Ureter (tissue), 1 donor: ENCODE results near the gene ZNF544. TPM values are rescaled to one million over a fixed set of nuclear protein-coding genes. Genes with fewer than 3 reads are reported as not detected.
"Not testable (repeated sequence)": the region's sequence is repeated elsewhere in the genome, so short reads cannot be mapped to it uniquely, and the experiment has no call there.

Experiments used
- DNase-seq: peaks from one replicate; pipeline ENCODE4 v3.0.0-alpha.2; 2020; ENCODE audit warnings: low spot score
- total RNA-seq: library from RNA; stranded (reverse); gene quantifications from one replicate; pipeline ENCODE4 v1.2.4, GENCODE V29; 2023
- donor health status: DM: yes; HTN: yes; CAD: no.

The ZNF544 gene
- total RNA-seq, 1 donor from 2014 or later: 46.4 TPM

DNA sequence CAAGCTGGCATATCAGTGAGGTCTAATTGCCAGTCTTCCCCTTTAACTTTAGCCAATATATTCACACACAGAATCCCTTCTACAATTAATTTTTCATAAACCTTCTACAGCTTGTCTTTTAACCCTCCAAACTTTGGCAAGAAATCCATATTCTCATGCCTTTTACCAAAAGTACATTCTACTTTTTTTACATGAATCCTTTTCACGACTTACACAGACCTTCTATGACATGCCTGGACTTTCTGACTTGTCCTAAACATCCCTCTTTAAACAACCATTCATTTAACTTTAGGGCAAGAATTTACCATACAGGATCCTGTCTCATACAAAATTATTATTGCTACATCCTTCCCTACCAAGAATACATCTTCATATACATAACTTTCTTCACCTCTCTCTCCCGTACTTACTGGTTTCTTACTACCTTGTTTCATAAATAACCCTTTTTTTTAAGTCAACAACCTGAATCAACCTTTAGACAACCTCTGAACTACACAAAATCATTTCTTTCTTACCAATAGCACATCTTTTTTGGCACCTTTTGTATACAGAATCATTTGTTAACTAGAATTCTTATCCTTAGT, 23.5 kb downstream of the ZNF544 start:
- DNase-seq: no peak

- not testable (repeated sequence) for DNase-seq
These were observed 29.5 kb downstream of the ZNF544 start for GRCh38 chr19:58258259-58258658.

- DNase-seq: no peak
These were observed 32.9 kb downstream of the ZNF544 start for GRCh38 chr19:58261600-58261967.

GRCh38 chr19:58261968-58262921, 33.5 kb downstream of the ZNF544 start:
- DNase-seq: no peak

- DNase-seq: no peak
These were observed 34.2 kb downstream of the ZNF544 start for GRCh38 chr19:58262922-58263296.

- no peak for DNase-seq
These were observed 36.4 kb downstream of the ZNF544 start for GRCh38 chr19:58265100-58265499.

- DNase-seq: no peak
These were observed 39.6 kb downstream of the ZNF544 start for GRCh38 chr19:58268344-58268743.

GRCh38 chr19:58274771-58275201, 46.1 kb downstream of the ZNF544 start:
- DNase-seq: no peak

DNA sequence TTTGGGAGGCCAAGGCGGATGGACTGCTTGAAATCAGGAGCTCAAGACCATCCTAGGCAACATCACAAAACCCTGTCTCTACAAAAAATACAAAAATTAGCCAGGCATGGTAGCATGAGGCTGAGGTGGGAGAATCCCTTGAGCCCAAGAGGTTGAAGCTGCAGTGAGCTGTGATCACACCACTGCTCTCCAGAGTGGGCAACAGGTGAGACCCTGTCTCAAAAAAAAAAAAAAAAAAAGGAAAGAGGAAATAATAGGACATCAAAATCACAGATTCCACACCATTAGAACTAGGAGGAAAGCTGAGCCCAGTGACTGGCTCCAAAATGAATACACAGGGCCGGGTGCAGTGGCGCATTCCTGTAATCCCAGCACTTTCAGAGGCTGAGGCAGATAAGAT, 46.9 kb downstream of the ZNF544 start:
- DNase-seq: no peak

GRCh38 chr19:58277197-58277596, 48.5 kb downstream of the ZNF544 start:
- DNase-seq: no peak

DNA sequence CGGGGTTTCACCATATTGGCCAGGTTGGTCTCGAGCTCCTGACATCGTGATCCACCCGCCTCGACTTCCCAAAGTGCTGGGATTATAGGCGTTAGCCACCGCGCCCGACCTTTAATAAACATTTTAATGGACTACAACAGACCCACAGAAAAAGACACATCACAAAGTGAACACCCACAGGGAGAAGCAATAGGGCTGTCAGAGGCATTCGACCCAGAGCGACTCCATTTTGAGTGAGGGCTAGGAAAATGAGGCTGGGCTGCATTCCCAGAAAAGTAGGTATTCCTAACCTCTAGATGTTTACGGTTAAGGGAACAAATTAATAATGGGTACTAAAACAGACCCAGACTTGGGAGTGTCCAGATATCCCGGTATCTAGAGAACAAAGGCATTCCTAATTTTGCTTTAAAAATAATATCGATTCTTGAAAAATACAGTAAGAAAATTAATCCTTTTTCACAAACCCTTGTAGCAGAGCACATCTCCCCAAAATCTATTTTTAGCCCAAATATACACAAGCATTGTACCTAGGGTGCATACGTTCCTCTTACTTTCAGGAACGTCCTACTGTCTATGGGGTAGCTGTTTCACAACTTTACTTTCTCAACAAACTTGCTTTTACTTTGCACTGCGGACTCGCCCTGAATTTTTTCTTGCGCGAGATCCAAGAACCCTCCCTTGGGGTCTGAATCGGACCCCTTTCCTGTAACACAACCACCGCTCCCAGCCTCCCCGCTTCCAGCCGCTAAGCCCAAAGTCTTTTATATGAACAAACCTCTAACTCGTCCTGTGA, 49.2 kb downstream of the ZNF544 start:
- DNase-seq: no peak

GRCh38 chr19:58278541-58279041, 49.9 kb downstream of the ZNF544 start, which contains the start of gene ZNF8:
Gene ZNF8, plus strand, starts transcription at chr19:58278955. Its CDS starts 127 bp downstream, at chr19:58279082.
- DNase-seq: peak; percentile 98

GRCh38 chr19:58279042-58279924, 50.6 kb downstream of the ZNF544 start:
- DNase-seq: peak; percentile 80

DNA sequence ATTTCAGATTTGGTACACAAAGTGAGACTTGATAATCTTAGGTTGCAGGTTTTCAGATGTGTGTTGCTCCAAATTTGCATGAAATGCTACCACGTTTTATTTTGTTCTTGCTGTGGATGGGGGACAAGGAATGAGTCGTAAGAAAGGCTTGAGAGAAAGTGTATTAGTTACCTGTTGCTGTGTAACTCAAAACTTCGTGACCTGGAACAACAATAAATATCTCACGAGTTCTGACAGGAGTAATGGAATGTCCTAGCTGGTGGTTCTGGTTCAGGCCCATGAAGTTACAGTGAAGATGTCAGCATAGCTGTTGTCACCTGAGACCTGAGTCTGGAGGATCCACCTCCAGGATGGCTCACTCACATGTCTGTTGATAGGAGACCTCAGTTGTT, 51.2 kb downstream of the ZNF544 start:
- no peak for DNase-seq

DNA sequence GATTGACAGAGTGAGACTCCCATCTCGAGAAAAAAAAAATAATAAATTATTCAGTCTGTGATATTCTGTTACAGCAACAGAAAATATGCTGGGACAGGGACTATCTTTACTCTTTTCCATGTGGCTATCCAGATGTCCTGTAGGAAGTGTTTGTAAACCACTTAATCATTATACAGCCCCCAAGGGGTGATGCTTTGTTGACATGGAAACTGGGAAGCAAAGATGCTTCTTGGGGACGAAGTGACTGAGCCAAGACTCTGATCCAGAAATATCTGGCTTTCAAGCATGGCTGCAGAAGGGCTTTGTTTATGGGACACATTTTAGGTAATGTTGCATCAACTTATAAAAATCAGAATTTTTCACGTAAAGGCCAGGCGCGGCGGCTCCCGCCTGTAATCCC, 55.5 kb downstream of the ZNF544 start:
- no peak for DNase-seq

DNA sequence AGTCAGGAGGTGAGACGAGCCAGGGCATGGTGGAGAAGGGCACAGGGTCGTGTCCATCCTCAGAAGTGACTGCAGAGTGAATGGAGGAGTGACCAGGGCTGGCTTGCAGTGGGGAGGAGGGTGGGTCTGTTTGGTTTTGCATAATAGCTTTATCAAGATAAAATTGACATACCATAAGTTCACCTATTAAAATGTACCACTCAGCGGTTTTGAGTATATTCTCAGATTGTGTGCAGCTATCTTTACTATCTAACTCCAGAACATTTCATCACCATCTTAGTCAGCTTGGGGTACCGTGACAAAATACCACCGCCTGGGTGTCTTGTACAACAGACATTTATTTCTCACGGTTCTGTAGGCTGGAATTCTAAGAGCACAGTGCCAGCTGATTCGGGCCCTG, 63.2 kb downstream of the ZNF544 start:
- no peak for DNase-seq

DNA sequence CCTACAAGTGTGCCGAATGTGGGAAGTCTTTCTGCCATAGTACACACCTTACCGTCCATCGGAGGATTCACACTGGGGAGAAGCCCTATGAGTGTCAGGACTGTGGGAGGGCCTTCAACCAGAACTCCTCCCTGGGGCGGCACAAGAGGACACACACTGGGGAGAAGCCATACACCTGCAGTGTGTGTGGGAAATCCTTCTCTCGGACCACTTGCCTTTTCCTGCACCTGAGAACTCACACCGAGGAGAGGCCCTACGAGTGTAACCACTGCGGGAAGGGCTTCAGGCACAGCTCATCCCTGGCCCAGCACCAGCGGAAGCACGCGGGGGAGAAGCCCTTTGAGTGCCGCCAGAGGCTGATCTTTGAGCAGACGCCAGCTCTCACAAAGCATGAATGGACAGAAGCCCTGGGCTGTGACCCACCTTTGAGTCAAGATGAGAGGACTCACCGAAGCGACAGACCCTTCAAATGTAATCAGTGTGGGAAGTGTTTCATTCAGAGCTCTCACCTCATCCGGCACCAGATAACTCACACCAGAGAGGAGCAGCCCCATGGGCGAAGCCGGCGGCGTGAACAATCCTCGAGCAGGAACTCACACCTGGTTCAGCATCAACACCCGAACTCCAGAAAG, 66.1 kb downstream of the ZNF544 start:
- DNase-seq: no peak

GRCh38 chr19:58296104-58296503, 67.4 kb downstream of the ZNF544 start:
- no peak for DNase-seq

- no peak for DNase-seq
These were observed 71.9 kb downstream of the ZNF544 start for GRCh38 chr19:58300620-58301019.

- no peak for DNase-seq
These were observed 75.5 kb downstream of the ZNF544 start for GRCh38 chr19:58304255-58304654.

GRCh38 chr19:58304748-58305064, 76.0 kb downstream of the ZNF544 start:
- DNase-seq: no peak
